Measurements from ENCODE around the gene RIPOR2. TPM values are rescaled to one million over a fixed set of nuclear protein-coding genes. Genes with fewer than 3 reads are reported as not detected.

The RIPOR2 gene
- total and polyA plus RNA-seq, 10 of the 15 experiments (the other 5 are each of a cell fraction or from before 2014, with no cell fraction given): 22.2 to 48.2 (median 34.7) TPM

GRCh38 chr6:24844903-24845302, 90.9 kb downstream of the RIPOR2 start:
- no peaks in the 10 kb centered on the region for H3K9me3 ChIP-seq (replicated peaks; ENCODE audit: control insufficient read depth, insufficient read depth, low read length)
- RAD21 ChIA-PET (ENCODE audit: unreplicated experiment): interaction anchor here (0.7 kb wide), 1 partner anchor 68 kb away, joined by 3 read pairs; no protein-coding TSS in a partner anchor
- WGBS (ENCODE audit: insufficient coverage, insufficient replicate concordance, low lambda C conversion rate, missing lambda C conversion rate): 27% methylated on average over 6 of the region's 6 CpGs
- BruUV-seq (replicated peaks): no TSS peak
- intact Hi-C loops (cut with micrococcal nuclease; ENCODE audit: unreplicated experiment) (no loop called here), in situ Hi-C loops (cut with MboI) (no loop called here)
- no peak overlapping the region for H3K27ac ChIP-seq (ENCODE audit: control insufficient read depth, insufficient read depth)
- H3K4me3 ChIP-seq: no peak overlapping the region
- FAIRE-seq: no peak
- H3K9ac ChIP-seq (ENCODE audit: control insufficient read depth, insufficient read depth, low read length): no peak overlapping the region
- H4K20me1 ChIP-seq (ENCODE audit: control insufficient read depth, insufficient read depth): no peaks in the 10 kb centered on the region
- POLR2A ChIA-PET: interaction anchor here (0.6 to 1.0 kb wide), 2 partner anchors 17 to 44 kb away, joined by 3 to 6 read pairs; no protein-coding TSS in a partner anchor
- peaks cover 4 to 16% of the 10 kb centered on the region in 2 experiments for H3K36me3 ChIP-seq (ENCODE audit: control insufficient read depth in 2 of 2, insufficient read depth in 2 of 2, low read length in 1 of 2)
- no peak overlapping the region for H2AFZ ChIP-seq (ENCODE audit: control insufficient read depth, low read depth, low read length)
- ATAC-seq: peak; percentile 81
- H3K27me3 ChIP-seq (replicated peaks in 1 of 2; ENCODE audit: control insufficient read depth in 2 of 2, insufficient read depth in 2 of 2, low read length in 1 of 2): no peaks in the 10 kb centered on the region
- DNase-seq (ENCODE audit: low read depth, low spot score): no peak
- H3K4me1 ChIP-seq (ENCODE audit: control insufficient read depth, insufficient read depth, low read length): no peaks in the 10 kb centered on the region
- TF ChIP-seq KLF5 (IDR thresholded peaks at IDR 0.05; ENCODE audit: partially characterized antibody): no peak
- no peak for TF ChIP-seq TCF12 (IDR thresholded peaks at IDR 0.05; ENCODE audit: low read depth, low read length)
- no peak for TF ChIP-seq EED (IDR thresholded peaks at IDR 0.05; ENCODE audit: low read depth)
- TF ChIP-seq POU2F2 (IDR thresholded peaks at IDR 0.05; ENCODE audit: borderline replicate concordance, low read depth, low read length): no peak
- TF ChIP-seq RUNX3 (IDR thresholded peaks at IDR 0.05; ENCODE audit: low read length): peak; percentile 88
- TF ChIP-seq JUNB (IDR thresholded peaks at IDR 0.05): peak; percentile 26; the same call in 1 of the 2 replicates
- no peak for TF ChIP-seq ATF7 (IDR thresholded peaks at IDR 0.05; ENCODE audit: low read depth)
- no peak for TF ChIP-seq NFXL1 (IDR thresholded peaks at IDR 0.05; ENCODE audit: borderline replicate concordance)
- TF ChIP-seq ASH2L (IDR thresholded peaks at IDR 0.05; ENCODE audit: borderline replicate concordance, low read depth): no peak
- TF ChIP-seq E4F1 (IDR thresholded peaks at IDR 0.05; ENCODE audit: borderline replicate concordance, partially characterized antibody): no peak
- TF ChIP-seq TAF1 (IDR thresholded peaks at IDR 0.05; ENCODE audit: borderline replicate concordance, low read depth, low read length): no peak
- no peak for TF ChIP-seq CEBPB (IDR thresholded peaks at IDR 0.05; ENCODE audit: borderline replicate concordance in 1 of 2, low read depth in 2 of 2, low read length in 2 of 2)
- TF ChIP-seq ATF2 (IDR thresholded peaks at IDR 0.05; ENCODE audit: low read length): no peak
- no peak for TF ChIP-seq RELA (IDR thresholded peaks at IDR 0.05; ENCODE audit: borderline replicate concordance, partially characterized antibody)
- no peak for TF ChIP-seq YBX1 (IDR thresholded peaks at IDR 0.05)
- 0 out of 2 replicates have a peak, but pooled peaks have one; percentile 33 for TF ChIP-seq IRF4 (IDR thresholded peaks at IDR 0.05; ENCODE audit: low read depth, low read length)
- no peak for TF ChIP-seq MAX (IDR thresholded peaks at IDR 0.05; ENCODE audit: low read depth, low read length)
- no peak for TF ChIP-seq SUZ12 (IDR thresholded peaks at IDR 0.05; ENCODE audit: unreplicated experiment)
- H3K79me2 ChIP-seq (ENCODE audit: control insufficient read depth, insufficient read depth, low read length): no peaks in the 10 kb centered on the region
- SMC1A ChIA-PET (ENCODE audit: uncharacterized antibody, unreplicated experiment): interaction anchor here (0.7 to 3.9 kb wide), 6 partner anchors 13 to 183 kb away, joined by 3 to 16 read pairs (median 4); no protein-coding TSS in a partner anchor
- CTCF ChIA-PET: interaction anchor here (0.7 to 4.4 kb wide), 5 partner anchors 12 to 173 kb away, joined by 3 to 19 read pairs (median 3); no protein-coding TSS in a partner anchor
- H3K4me2 ChIP-seq (ENCODE audit: control insufficient read depth, insufficient read depth): no peak overlapping the region
